K562 (cell line): ENCODE measurements around the gene MEP1B. TPM values are rescaled to one million over a fixed set of nuclear protein-coding genes. Genes with fewer than 3 reads are reported as not detected.

Experiments
- ATAC-seq: fragments of 200-7000 bp; cut with Tn5 transposase; 3 replicates; pipeline ENCODE4 v1.9.1; 2020; ENCODE audit warnings: moderate library complexity
- BruUV-seq: library from RNA; stranded (reverse); fragments of 400-500 nt; replicated peaks from 2 replicates; lab custom pipeline; 2021; lab: Mats Ljungman, UMichigan
- CTCF ChIA-PET: fragments of 300-600 bp; formaldehyde crosslinking; extraction: SDS; loops from one replicate; lab custom pipeline; 2021; ENCODE audit warnings: low intra/inter-chr PET ratio; lab: Yijun Ruan, JAX
- POLR2A ChIA-PET: fragments of 300-600, 350-650 bp; sonication (Branson Sonifier 250); formaldehyde crosslinking; extraction: SDS; loops from one replicate; lab custom pipeline; 2021; ENCODE audit warnings: antibody characterized with exemption, inconsistent platforms; lab: Yijun Ruan, JAX
- DNase-seq, 4 experiments: peaks; one replicate each; pipeline versions ENCODE4 v3.0.0 to v3.0.0-alpha.2; 2011 to 2018; ENCODE audit warnings: low spot score in 3 of 4, mixed read lengths in 3 of 4; ENCODE audit errors: extremely low read depth in 1 of 4
- FAIRE-seq: peaks from 2 replicates; lab custom pipeline; 2011; peaks lifted over from hg19 to GRCh38; lab: Jason Lieb, UNC
- H2AFZ ChIP-seq: 2 replicates; pipeline ENCODE4 v1.6.0; 2011; ENCODE audit warnings: low read depth, low read length, control low read depth, inconsistent platforms
- H3K27ac ChIP-seq: fragments of 200-600 bp; 3 replicates; pipeline ENCODE4 v1.8.0; 2011; ENCODE audit warnings: low read depth, mild to moderate bottlenecking, control low read depth, inconsistent platforms, low read length, moderate library complexity, mixed read lengths; ENCODE audit errors: extremely low read depth
- H3K27me3 ChIP-seq, 2 experiments: fragments of 300-600 bp in 1 of 2; 2 replicates in 1 of 2; 3 replicates in 1 of 2; pipeline versions ENCODE4 v1.6.0 to v1.8.0; 2011; ENCODE audit warnings: inconsistent platforms in 2 of 2, low read length in 2 of 2, mild to moderate bottlenecking in 1 of 2, mixed read lengths in 1 of 2, moderate library complexity in 1 of 2; ENCODE audit not compliant: control insufficient read depth in 2 of 2, insufficient read depth in 2 of 2
- H3K36me3 ChIP-seq: fragments of 300-600 bp; 3 replicates; pipeline ENCODE4 v1.8.0; 2011; ENCODE audit warnings: mild to moderate bottlenecking, low read length, inconsistent platforms; ENCODE audit not compliant: control insufficient read depth, insufficient read depth
- H3K4me1 ChIP-seq, 2 experiments: fragments of 200-600 bp in 1 of 2; replicated peaks in 1 of 2; 2 replicates in 1 of 2; 3 replicates in 1 of 2; pipeline versions ENCODE4 v1.5.1 to v1.8.0; 2011; ENCODE audit warnings: inconsistent platforms in 2 of 2, low read length in 2 of 2, mild to moderate bottlenecking in 1 of 2, mixed read lengths in 1 of 2, moderate library complexity in 1 of 2; ENCODE audit not compliant: control insufficient read depth in 2 of 2, insufficient read depth in 2 of 2
- H3K4me2 ChIP-seq: 2 replicates; pipeline ENCODE4 v1.6.1; 2011; ENCODE audit warnings: low read length, control low read depth, inconsistent platforms, mixed read lengths; ENCODE audit not compliant: insufficient read depth
- H3K4me3 ChIP-seq: fragments of 200-600 bp; sonication (generic), shearing (Covaris generic); 2 replicates; pipeline ENCODE4 v1.5.1; 2016; ENCODE audit warnings: control low read depth, inconsistent platforms
- H3K79me2 ChIP-seq: fragments of 200-600 bp; 3 replicates; pipeline ENCODE4 v1.8.0; 2011; ENCODE audit warnings: low read length, inconsistent platforms; ENCODE audit not compliant: control insufficient read depth, insufficient read depth
- H3K9ac ChIP-seq, 2 experiments: 2 replicates each; pipeline versions ENCODE4 v1.6.0 to v1.6.1; 2011; ENCODE audit warnings: low read depth in 2 of 2, low read length in 2 of 2, control low read depth in 1 of 2, inconsistent platforms in 1 of 2, mild to moderate bottlenecking in 1 of 2, mixed read lengths in 1 of 2; ENCODE audit not compliant: insufficient read depth in 1 of 2
- H3K9me1 ChIP-seq: one replicate; pipeline ENCODE4 v1.6.0; 2011; ENCODE audit warnings: inconsistent platforms, mild to moderate bottlenecking, low read length, moderate library complexity; ENCODE audit not compliant: control insufficient read depth, insufficient read depth
- H3K9me3 ChIP-seq: replicated peaks from 2 replicates; pipeline ENCODE4 v1.5.1; 2011; ENCODE audit warnings: low read depth, low read length, inconsistent platforms; ENCODE audit not compliant: control insufficient read depth, insufficient read depth
- H4K20me1 ChIP-seq: replicated peaks from 2 replicates; pipeline ENCODE4 v1.6.1; 2011; ENCODE audit warnings: low read length, inconsistent platforms, mixed read lengths; ENCODE audit not compliant: control insufficient read depth, insufficient read depth
- BMI1 ChIP-seq: fragments of 150-350 bp; IDR thresholded peaks from 2 replicates; pipeline ENCODE4 v1.6.1; 2014; ENCODE audit warnings: low read length
- CEBPG ChIP-seq, 3 experiments: fragments of 200-800 bp in 1 of 3; sonication (Bioruptor generic) in 1 of 3; sonication (generic) in 1 of 3; formaldehyde crosslinking in 1 of 3; IDR thresholded peaks in 2 of 3; conservative IDR thresholded peaks in 1 of 3; 2 replicates each; pipeline versions ENCODE4 v1.6.1 to v1.8.0; 2016 to 2022; ENCODE audit warnings: missing compliant biosample characterization in 2 of 3, missing genetic modification characterization in 2 of 3, mild to moderate bottlenecking in 1 of 3, missing genetic modification reagents in 1 of 3
- EHMT2 ChIP-seq: fragments of 450-650 bp; IDR thresholded peaks from 2 replicates; pipeline ENCODE4 v1.6.1; 2018; ENCODE audit warnings: antibody characterized with exemption
- ELK3 ChIP-seq: fragments of 450-650 bp; formaldehyde crosslinking; IDR thresholded peaks from 2 replicates; pipeline ENCODE4 v1.4.0; 2020; ENCODE audit warnings: mild to moderate bottlenecking
- ETV6 ChIP-seq, 3 experiments: fragments of 150-350 bp in 1 of 3; sonication (generic) in 1 of 3; formaldehyde crosslinking in 1 of 3; IDR thresholded peaks; 2 replicates each; pipeline versions ENCODE4 v1.6.1 to v1.8.0; 2014 to 2022; ENCODE audit warnings: borderline replicate concordance in 2 of 3, low read depth in 2 of 3, antibody characterized with exemption in 1 of 3, low read length in 1 of 3, mild to moderate bottlenecking in 1 of 3, missing genetic modification reagents in 1 of 3
- JUN ChIP-seq, 2 experiments: sonication (generic) in 1 of 2; formaldehyde crosslinking in 1 of 2; IDR thresholded peaks; 2 replicates each; pipeline versions ENCODE4 v1.6.1 to v1.8.0; 2012 to 2022; ENCODE audit warnings: borderline replicate concordance in 2 of 2, mild to moderate bottlenecking in 2 of 2, improper control_type of control experiment in 1 of 2, low read depth in 1 of 2, low read length in 1 of 2, missing genetic modification reagents in 1 of 2
- MCM7 ChIP-seq, 2 experiments: fragments of 450-650 bp; IDR thresholded peaks; 2 replicates each; pipeline ENCODE4 v1.6.1; 2016 to 2018
- MEF2A ChIP-seq: IDR thresholded peaks from 2 replicates; pipeline ENCODE4 v1.6.1; 2011; ENCODE audit warnings: low read depth, mild to moderate bottlenecking, low read length, moderate library complexity; ENCODE audit not compliant: control insufficient read depth
- NR2C1 ChIP-seq, 2 experiments: fragments of 450-650 bp; IDR thresholded peaks; 2 replicates each; pipeline ENCODE4 v1.6.1; 2017; ENCODE audit warnings: mild to moderate bottlenecking in 2 of 2, antibody characterized with exemption in 1 of 2, inconsistent platforms in 1 of 2, missing compliant biosample characterization in 1 of 2, missing genetic modification characterization in 1 of 2
- NRF1 ChIP-seq, 2 experiments: fragments of 450-650 bp; IDR thresholded peaks in 1 of 2; conservative IDR thresholded peaks in 1 of 2; 2 replicates each; pipeline ENCODE4 v1.6.1; 2014; ENCODE audit warnings: mild to moderate bottlenecking in 2 of 2
- RCOR1 ChIP-seq, 2 experiments: IDR thresholded peaks; 2 replicates each; pipeline ENCODE4 v1.6.1; 2012; ENCODE audit warnings: low read depth in 2 of 2, low read length in 2 of 2, borderline replicate concordance in 1 of 2, improper control_type of control experiment in 1 of 2
- SETDB1 ChIP-seq: IDR thresholded peaks from one replicate; pipeline ENCODE4 v1.6.1; 2012; ENCODE audit warnings: low read length, control low read depth, inconsistent platforms
- SMARCB1 ChIP-seq: IDR thresholded peaks from 2 replicates; pipeline ENCODE4 v1.6.1; 2011; ENCODE audit warnings: improper control_type of control experiment, low read depth; ENCODE audit not compliant: insufficient read length
- TCF7 ChIP-seq: sonication (generic); IDR thresholded peaks from 2 replicates; pipeline ENCODE4 v1.6.1; 2016; ENCODE audit warnings: antibody characterized with exemption, borderline replicate concordance
- TEAD2 ChIP-seq: fragments of 450-650 bp; IDR thresholded peaks from 2 replicates; pipeline ENCODE4 v1.6.1; 2016; ENCODE audit warnings: missing genetic modification characterization, control low read depth, missing compliant biosample characterization
- ZKSCAN1 ChIP-seq: fragments of 150-350 bp; IDR thresholded peaks from 2 replicates; pipeline ENCODE4 v1.6.1; 2016; ENCODE audit warnings: low read depth, low read length
- WGBS: fragments of 100-300 bp; shearing (Covaris generic); methylation state at CpG from one replicate; pipeline ENCODE4 v1.1.6; 2016; ENCODE audit warnings: low coverage, mixed read lengths; ENCODE audit not compliant: insufficient coverage; ENCODE audit errors: missing lambda C conversion rate; 5-methylcytosine and 5-hydroxymethylcytosine counted together
- in situ Hi-C: fragments of 300-500 bp; cut with MboI; formaldehyde crosslinking; loops from 4 replicates; pipeline ENCODE4 v1.15.0; 2018; ENCODE audit warnings: inconsistent platforms, mixed read lengths
- intact Hi-C: fragments of 100-400 bp; cut with micrococcal nuclease; formaldehyde crosslinking; loops from 2 replicates; pipeline ENCODE4 v1.14.2; 2022
- polyA plus RNA-seq, 8 experiments: library from polyadenylated mRNA; depleted of rRNA in 4 of 8; stranded (reverse) in 5 of 8; unstranded in 3 of 8; fragments of >200 nt; fragmentation: Nextera tagmentation in 2 of 8; fragmentation: Illumina TruSeq in 1 of 8; extraction: Ambion mirVana in 2 of 8; extraction: Trizol in 1 of 8; gene quantifications; 2 replicates each; pipeline versions ENCODE4 v1.2.1 to v1.2.3, GENCODE V29; 2011 to 2014; ENCODE audit warnings: inconsistent platforms in 1 of 8, missing spikeins in 1 of 8
- total RNA-seq, 7 experiments: library from RNA; depleted of rRNA in 6 of 7; stranded (reverse); fragments of >200 nt in 6 of 7; fragmentation: Illumina TruSeq in 2 of 7; extraction: Trizol in 2 of 7; gene quantifications; 2 replicates each; pipeline versions ENCODE4 v1.2.1 to v1.2.3, GENCODE V29; 2011 to 2021; ENCODE audit warnings: low replicate concordance in 1 of 7
- TF ChIP-seq, protein P1 (sequence below): fragments of 450-650 bp; formaldehyde crosslinking; IDR thresholded peaks from 2 replicates; pipeline ENCODE4 v1.4.0; 2020; ENCODE audit warnings: mild to moderate bottlenecking, mixed read lengths
- TF ChIP-seq, protein P2 (sequence below): fragments of 450-650 bp; conservative IDR thresholded peaks from 2 replicates; pipeline ENCODE4 v1.6.1; 2016; ENCODE audit warnings: missing genetic modification characterization, low read depth, mild to moderate bottlenecking, missing compliant biosample characterization, moderate library complexity
- TF ChIP-seq, protein P3 (sequence below): fragments of 250-450 bp; sonication (Bioruptor Pico); IDR thresholded peaks from 2 replicates; pipeline ENCODE4 v1.8.0; 2021; ENCODE audit warnings: moderate library complexity, mild to moderate bottlenecking, inconsistent platforms

The MEP1B gene
- total and polyA plus RNA-seq, 9 of the 15 experiments (the other 6 are each of a cell fraction or from before 2014, with no cell fraction given), result 0.03 to 0.11 TPM; not detected in 7

GRCh38 chr18:32174719-32175118 lies 15.1 kb upstream of the MEP1B start:
- FAIRE-seq (no peak), ATAC-seq (no peak), DNase-seq (no peak)
- ChIA-PET POLR2A (no interaction called here), CTCF (no interaction called here)
- H3K9ac ChIP-seq, result no peak overlapping the region
- H3K79me2 ChIP-seq, result no peaks in the 10 kb centered on the region
- in situ Hi-C loops (no loop called here), intact Hi-C loops (no loop called here)
- TF ChIP-seq SETDB1, result no peak
- no peak for TF ChIP-seq MEF2A
- TF ChIP-seq NR2C1 (IDR thresholded peaks at IDR 0.05), result no peak
- no peak for TF ChIP-seq NR2C1 (tag; IDR thresholded peaks at IDR 0.05)
- no peak for TF ChIP-seq RCOR1 (IDR thresholded peaks at IDR 0.05; ENCODE audit: borderline replicate concordance in 1 of 2, low read depth in 2 of 2, low read length in 2 of 2)
- no peak for TF ChIP-seq NRF1 (conservative IDR thresholded peaks at IDR 0.05 in 1 of 2, IDR thresholded peaks at IDR 0.05 in 1 of 2)
- no peak for TF ChIP-seq TEAD2 (tag)
- no peak for TF ChIP-seq BMI1
- no peak for TF ChIP-seq ETV6 (IDR thresholded peaks at IDR 0.05; ENCODE audit: borderline replicate concordance in 1 of 2, low read depth in 2 of 2, low read length in 1 of 2)
- no peak for TF ChIP-seq ETV6 (CRISPR knock-in tag; IDR thresholded peaks at IDR 0.05; ENCODE audit: borderline replicate concordance)
- no peak for TF ChIP-seq CEBPG (CRISPR knock-in tag; IDR thresholded peaks at IDR 0.05)
- no peak for TF ChIP-seq CEBPG (tag; conservative IDR thresholded peaks at IDR 0.05 in 1 of 2, IDR thresholded peaks at IDR 0.05 in 1 of 2)
- TF ChIP-seq, protein P1, sequence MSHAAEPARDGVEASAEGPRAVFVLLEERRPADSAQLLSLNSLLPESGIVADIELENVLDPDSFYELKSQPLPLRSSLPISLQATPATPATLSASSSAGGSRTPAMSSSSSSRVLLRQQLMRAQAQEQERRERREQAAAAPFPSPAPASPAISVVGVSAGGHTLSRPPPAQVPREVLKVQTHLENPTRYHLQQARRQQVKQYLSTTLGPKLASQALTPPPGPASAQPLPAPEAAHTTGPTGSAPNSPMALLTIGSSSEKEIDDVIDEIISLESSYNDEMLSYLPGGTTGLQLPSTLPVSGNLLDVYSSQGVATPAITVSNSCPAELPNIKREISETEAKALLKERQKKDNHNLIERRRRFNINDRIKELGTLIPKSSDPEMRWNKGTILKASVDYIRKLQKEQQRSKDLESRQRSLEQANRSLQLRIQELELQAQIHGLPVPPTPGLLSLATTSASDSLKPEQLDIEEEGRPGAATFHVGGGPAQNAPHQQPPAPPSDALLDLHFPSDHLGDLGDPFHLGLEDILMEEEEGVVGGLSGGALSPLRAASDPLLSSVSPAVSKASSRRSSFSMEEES (CRISPR knock-in tag), result no peak
- TF ChIP-seq TCF7, result no peak
- TF ChIP-seq JUN (IDR thresholded peaks at IDR 0.05; ENCODE audit: borderline replicate concordance, low read depth, low read length), result no peak
- TF ChIP-seq JUN (CRISPR knock-in tag; IDR thresholded peaks at IDR 0.05; ENCODE audit: borderline replicate concordance), result no peak
- no peak for TF ChIP-seq SMARCB1
- no peak for TF ChIP-seq MCM7 (IDR thresholded peaks at IDR 0.05)
- TF ChIP-seq ELK3, result no peak
- TF ChIP-seq, protein P2, sequence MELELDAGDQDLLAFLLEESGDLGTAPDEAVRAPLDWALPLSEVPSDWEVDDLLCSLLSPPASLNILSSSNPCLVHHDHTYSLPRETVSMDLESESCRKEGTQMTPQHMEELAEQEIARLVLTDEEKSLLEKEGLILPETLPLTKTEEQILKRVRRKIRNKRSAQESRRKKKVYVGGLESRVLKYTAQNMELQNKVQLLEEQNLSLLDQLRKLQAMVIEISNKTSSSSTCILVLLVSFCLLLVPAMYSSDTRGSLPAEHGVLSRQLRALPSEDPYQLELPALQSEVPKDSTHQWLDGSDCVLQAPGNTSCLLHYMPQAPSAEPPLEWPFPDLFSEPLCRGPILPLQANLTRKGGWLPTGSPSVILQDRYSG (tag), result no peak
- TF ChIP-seq, protein P3, sequence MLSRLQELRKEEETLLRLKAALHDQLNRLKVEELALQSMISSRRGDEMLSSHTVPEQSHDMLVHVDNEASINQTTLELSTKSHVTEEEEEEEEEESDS (CRISPR knock-in tag), result no peak
- no peak for TF ChIP-seq ZKSCAN1
- no peak for TF ChIP-seq EHMT2
- 0% methylated on average over 7 of the region's 7 CpGs for WGBS
- no peaks in the 10 kb centered on the region for H3K36me3 ChIP-seq
- H3K9me1 ChIP-seq, result no peaks in the 10 kb centered on the region
- no peak overlapping the region for H2AFZ ChIP-seq
- H3K4me2 ChIP-seq, result no peak overlapping the region
- BruUV-seq, result no TSS peak
- no peaks in the 10 kb centered on the region for H3K9me3 ChIP-seq
- no peaks in the 10 kb centered on the region for H3K27me3 ChIP-seq
- no peak overlapping the region for H3K27ac ChIP-seq
- no peaks in the 10 kb centered on the region for H4K20me1 ChIP-seq
- no peaks in the 10 kb centered on the region for H3K4me1 ChIP-seq
- no peak overlapping the region for H3K4me3 ChIP-seq
